A673 (cell line): ENCODE results near the gene PAQR5.

ENCODE experiments used
- EZH2 ChIP-seq: fragments of 200-600 bp; sonication (generic); IDR thresholded peaks from 2 replicates; pipeline ENCODE4 v1.6.1; 2017; ENCODE audit warnings: borderline replicate concordance, low read depth, mild to moderate bottlenecking, mixed read lengths, antibody characterized with exemption, low read length; ENCODE audit not compliant: poor library complexity, severe bottlenecking
- TF ChIP-seq, protein P1 (sequence below): fragments of 300-800, 200-600 bp; sonication (generic); conservative IDR thresholded peaks from 2 replicates; pipeline ENCODE4 v1.5.1; 2017; ENCODE audit warnings: low read depth, mild to moderate bottlenecking, antibody characterized with exemption, low read length, moderate library complexity, mixed read lengths

DNA sequence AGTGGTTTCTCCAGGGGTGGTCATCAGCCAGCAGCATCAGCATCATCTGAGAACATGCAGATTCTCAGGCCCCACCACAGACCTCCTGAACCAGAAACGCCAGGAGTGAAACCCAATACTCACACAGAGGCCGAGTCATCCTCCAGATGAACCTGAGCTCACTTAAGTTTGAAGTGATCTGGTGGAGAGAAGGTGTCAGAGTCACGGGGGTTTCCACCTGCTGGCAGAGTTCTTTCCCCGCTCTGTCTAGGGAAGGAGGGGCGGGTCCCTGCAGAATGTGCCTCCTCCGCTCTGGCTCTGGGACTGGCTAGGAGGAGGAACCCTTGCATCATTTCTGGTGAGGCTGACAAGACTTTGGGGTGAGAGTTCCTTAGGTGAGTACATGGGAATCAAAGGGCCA, 102.1 kb downstream of the PAQR5 start:
- TF ChIP-seq, protein P1, sequence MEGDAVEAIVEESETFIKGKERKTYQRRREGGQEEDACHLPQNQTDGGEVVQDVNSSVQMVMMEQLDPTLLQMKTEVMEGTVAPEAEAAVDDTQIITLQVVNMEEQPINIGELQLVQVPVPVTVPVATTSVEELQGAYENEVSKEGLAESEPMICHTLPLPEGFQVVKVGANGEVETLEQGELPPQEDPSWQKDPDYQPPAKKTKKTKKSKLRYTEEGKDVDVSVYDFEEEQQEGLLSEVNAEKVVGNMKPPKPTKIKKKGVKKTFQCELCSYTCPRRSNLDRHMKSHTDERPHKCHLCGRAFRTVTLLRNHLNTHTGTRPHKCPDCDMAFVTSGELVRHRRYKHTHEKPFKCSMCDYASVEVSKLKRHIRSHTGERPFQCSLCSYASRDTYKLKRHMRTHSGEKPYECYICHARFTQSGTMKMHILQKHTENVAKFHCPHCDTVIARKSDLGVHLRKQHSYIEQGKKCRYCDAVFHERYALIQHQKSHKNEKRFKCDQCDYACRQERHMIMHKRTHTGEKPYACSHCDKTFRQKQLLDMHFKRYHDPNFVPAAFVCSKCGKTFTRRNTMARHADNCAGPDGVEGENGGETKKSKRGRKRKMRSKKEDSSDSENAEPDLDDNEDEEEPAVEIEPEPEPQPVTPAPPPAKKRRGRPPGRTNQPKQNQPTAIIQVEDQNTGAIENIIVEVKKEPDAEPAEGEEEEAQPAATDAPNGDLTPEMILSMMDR, result no peak
- TF ChIP-seq EZH2, result no peak
